Erythroblast (primary cell): ENCODE data around the gene TEDC2.

Source experiments
- GATA1 ChIP-seq: IDR thresholded peaks from 2 replicates; pipeline ENCODE4 v1.6.1; 2011; ENCODE audit warnings: low read depth, mild to moderate bottlenecking, control low read depth, low read length, moderate library complexity
- POLR2A ChIP-seq: IDR thresholded peaks from 2 replicates; pipeline ENCODE4 v1.6.1; 2011; ENCODE audit warnings: mild to moderate bottlenecking, low read length

DNA sequence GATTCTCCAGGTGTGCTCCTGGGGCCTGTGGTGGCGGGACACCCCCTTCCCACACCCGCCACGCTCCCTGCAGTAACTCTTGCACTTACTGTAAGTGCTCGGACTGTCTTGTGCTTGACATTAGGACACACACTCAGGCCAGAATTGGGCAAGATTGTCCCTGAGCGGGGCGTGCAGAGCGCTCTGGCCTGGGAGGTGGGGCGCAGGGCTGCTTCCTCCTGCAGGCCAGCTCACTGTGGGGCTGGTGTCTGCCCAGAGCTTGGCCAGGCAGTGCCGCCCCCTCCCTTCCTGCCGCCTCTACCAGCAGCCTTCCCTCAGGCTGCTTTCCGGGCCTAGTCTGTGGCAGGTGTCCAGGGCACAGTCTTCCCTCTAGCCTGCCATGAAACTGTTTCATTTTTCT is 47.8 kb downstream of the TEDC2 start:
- TF ChIP-seq POLR2A: no peak
- no peak for TF ChIP-seq GATA1
